ENCODE data around the gene MUSTN1. TPM values are rescaled to one million over a fixed set of nuclear protein-coding genes. Genes with fewer than 3 reads are reported as not detected.
A peak's percentile ranks its signal among the peaks of the same experiment; 100 is the strongest.

MUSTN1 gene
- total and polyA plus RNA-seq, 2 experiments from 2014 or later: 1.2 to 1.4 TPM

DNA sequence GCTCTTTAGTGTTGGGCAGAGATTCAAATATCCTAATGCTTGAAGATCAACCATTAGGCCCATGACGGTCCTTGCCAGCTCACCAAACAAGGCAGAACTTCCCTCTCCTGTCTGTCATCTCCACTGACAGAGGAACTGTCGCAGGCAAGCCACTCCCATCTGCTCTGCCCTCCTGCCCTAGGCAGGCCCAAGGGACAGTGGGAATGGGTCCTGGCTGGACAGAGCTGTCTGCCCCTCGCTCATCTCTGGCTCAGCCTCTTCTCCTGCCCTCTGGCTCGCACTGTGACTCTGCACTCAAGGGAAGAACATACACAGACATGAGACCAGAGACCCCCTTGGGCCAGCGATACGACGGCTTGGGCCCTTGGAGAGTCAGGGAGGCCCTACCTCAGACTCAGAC, 7.6 kb upstream of the MUSTN1 start:
- Mint-ChIP-seq H3K27me3 (ENCODE audit: insufficient read depth, low read depth, poor library complexity) (peaks cover 9% of the 10 kb centered on the region), H3K36me3 (ENCODE audit: low read depth) (peaks cover 19% of the 10 kb centered on the region), H3K9me3 (no peaks in the 10 kb centered on the region), H3K27ac (no peak overlapping the region), H3K4me3 (no peak overlapping the region), H3K4me1 (peaks cover 9% of the 10 kb centered on the region)
- Histone ChIP-seq H3K4me3 (no peak overlapping the region), H3K36me3 (ENCODE audit: insufficient read depth) (0 out of 2 replicates have a peak, but pooled peaks cover 2% of the 10 kb centered on the region), H3K27ac (ENCODE audit: low read depth) (no peak overlapping the region), H3K4me1 (ENCODE audit: insufficient read depth) (no peaks in the 10 kb centered on the region), H4K20me1 (replicated peaks; ENCODE audit: insufficient read depth) (peaks cover 2% of the 10 kb centered on the region; the same call in 1 of the 2 replicates), H3K27me3 (ENCODE audit: insufficient read depth) (no peaks in the 10 kb centered on the region), H3K79me2 (replicated peaks; ENCODE audit: insufficient read depth) (no peaks in the 10 kb centered on the region), H3K4me2 (no peak overlapping the region), H2AFZ (no peak overlapping the region), H3F3A (replicated peaks; ENCODE audit: low read depth) (no peaks in the 10 kb centered on the region), H3K9me2 (ENCODE audit: insufficient read depth) (no peaks in the 10 kb centered on the region)
- DNase-seq (ENCODE audit: low spot score) (no peak), ATAC-seq (no peak)
- TF ChIP-seq, protein P1, sequence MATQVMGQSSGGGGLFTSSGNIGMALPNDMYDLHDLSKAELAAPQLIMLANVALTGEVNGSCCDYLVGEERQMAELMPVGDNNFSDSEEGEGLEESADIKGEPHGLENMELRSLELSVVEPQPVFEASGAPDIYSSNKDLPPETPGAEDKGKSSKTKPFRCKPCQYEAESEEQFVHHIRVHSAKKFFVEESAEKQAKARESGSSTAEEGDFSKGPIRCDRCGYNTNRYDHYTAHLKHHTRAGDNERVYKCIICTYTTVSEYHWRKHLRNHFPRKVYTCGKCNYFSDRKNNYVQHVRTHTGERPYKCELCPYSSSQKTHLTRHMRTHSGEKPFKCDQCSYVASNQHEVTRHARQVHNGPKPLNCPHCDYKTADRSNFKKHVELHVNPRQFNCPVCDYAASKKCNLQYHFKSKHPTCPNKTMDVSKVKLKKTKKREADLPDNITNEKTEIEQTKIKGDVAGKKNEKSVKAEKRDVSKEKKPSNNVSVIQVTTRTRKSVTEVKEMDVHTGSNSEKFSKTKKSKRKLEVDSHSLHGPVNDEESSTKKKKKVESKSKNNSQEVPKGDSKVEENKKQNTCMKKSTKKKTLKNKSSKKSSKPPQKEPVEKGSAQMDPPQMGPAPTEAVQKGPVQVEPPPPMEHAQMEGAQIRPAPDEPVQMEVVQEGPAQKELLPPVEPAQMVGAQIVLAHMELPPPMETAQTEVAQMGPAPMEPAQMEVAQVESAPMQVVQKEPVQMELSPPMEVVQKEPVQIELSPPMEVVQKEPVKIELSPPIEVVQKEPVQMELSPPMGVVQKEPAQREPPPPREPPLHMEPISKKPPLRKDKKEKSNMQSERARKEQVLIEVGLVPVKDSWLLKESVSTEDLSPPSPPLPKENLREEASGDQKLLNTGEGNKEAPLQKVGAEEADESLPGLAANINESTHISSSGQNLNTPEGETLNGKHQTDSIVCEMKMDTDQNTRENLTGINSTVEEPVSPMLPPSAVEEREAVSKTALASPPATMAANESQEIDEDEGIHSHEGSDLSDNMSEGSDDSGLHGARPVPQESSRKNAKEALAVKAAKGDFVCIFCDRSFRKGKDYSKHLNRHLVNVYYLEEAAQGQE (IDR thresholded peaks at IDR 0.05; ENCODE audit: unreplicated experiment): no peak
- TF ChIP-seq POLR2AphosphoS5 (IDR thresholded peaks at IDR 0.05; ENCODE audit: low read depth) (no peak), JUNB (IDR thresholded peaks at IDR 0.05; ENCODE audit: unreplicated experiment) (no peak), CREB1 (CRISPR knock-in tag; IDR thresholded peaks at IDR 0.05; ENCODE audit: low read depth) (no peak), EZH2phosphoT487 (IDR thresholded peaks at IDR 0.05; ENCODE audit: unreplicated experiment) (no peak)

DNA sequence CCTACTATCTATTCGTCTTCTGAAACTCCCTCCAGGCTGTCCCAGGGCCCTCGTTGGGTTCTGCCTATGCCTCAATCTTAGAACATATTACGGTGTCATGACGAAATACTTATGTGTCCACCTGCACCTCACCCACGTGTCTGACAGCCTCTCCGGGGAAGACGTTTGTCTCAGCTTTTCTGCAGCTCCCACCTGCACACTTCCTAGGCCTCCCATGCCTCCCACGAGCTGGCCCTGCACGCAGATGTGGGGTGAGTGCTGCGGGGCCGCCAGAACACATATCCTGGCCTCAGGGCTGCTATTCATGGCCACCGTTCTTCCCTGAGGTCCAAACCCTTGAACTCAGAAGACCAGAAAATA, 7.1 kb upstream of the MUSTN1 start:
- no peak for DNase-seq (ENCODE audit: low spot score)
- no peak overlapping the region for H3K4me2 ChIP-seq
- Mint-ChIP-seq H3K9me3 (no peaks in the 10 kb centered on the region), H3K36me3 (ENCODE audit: low read depth) (peaks cover 15% of the 10 kb centered on the region; the same call in 2 of the 3 replicates), H3K27me3 (ENCODE audit: insufficient read depth, low read depth, poor library complexity) (peaks cover 9% of the 10 kb centered on the region), H3K4me1 (peaks cover 5% of the 10 kb centered on the region), H3K4me3 (no peak overlapping the region), H3K27ac (peak overlapping the region; percentile 24; the same call in 1 of the 2 replicates)
- H4K20me1 ChIP-seq (replicated peaks; ENCODE audit: insufficient read depth): peaks cover 2% of the 10 kb centered on the region; the same call in 1 of the 2 replicates
- no peaks in the 10 kb centered on the region for H3K79me2 ChIP-seq (replicated peaks; ENCODE audit: insufficient read depth)
- no peaks in the 10 kb centered on the region for H3K36me3 ChIP-seq (ENCODE audit: insufficient read depth)
- H3K4me1 ChIP-seq (ENCODE audit: insufficient read depth): no peaks in the 10 kb centered on the region
- no peak overlapping the region for H2AFZ ChIP-seq
- H3K27ac ChIP-seq (ENCODE audit: low read depth): no peak overlapping the region
- H3K27me3 ChIP-seq (ENCODE audit: insufficient read depth): no peaks in the 10 kb centered on the region
- H3K9me2 ChIP-seq (ENCODE audit: insufficient read depth): no peaks in the 10 kb centered on the region
- ATAC-seq: no peak
- no peak overlapping the region for H3K4me3 ChIP-seq
- no peaks in the 10 kb centered on the region for H3F3A ChIP-seq (replicated peaks; ENCODE audit: low read depth)
- TF ChIP-seq ZNF331 (CRISPR knock-in tag; IDR thresholded peaks at IDR 0.05; ENCODE audit: low read depth) (no peak), ZNF114 (CRISPR knock-in tag; IDR thresholded peaks at IDR 0.05) (no peak), STAT1 (IDR thresholded peaks at IDR 0.05; ENCODE audit: unreplicated experiment) (no peak), CREB1 (CRISPR knock-in tag; IDR thresholded peaks at IDR 0.05; ENCODE audit: low read depth) (no peak), POLR2AphosphoS5 (IDR thresholded peaks at IDR 0.05; ENCODE audit: low read depth) (no peak), EZH2phosphoT487 (IDR thresholded peaks at IDR 0.05; ENCODE audit: unreplicated experiment) (no peak), JUNB (IDR thresholded peaks at IDR 0.05; ENCODE audit: unreplicated experiment) (no peak), EZH2 (IDR thresholded peaks at IDR 0.05; ENCODE audit: low read depth, unreplicated experiment) (no peak), NANOG (IDR thresholded peaks at IDR 0.05; ENCODE audit: borderline replicate concordance) (no peak)
- TF ChIP-seq, protein P2, sequence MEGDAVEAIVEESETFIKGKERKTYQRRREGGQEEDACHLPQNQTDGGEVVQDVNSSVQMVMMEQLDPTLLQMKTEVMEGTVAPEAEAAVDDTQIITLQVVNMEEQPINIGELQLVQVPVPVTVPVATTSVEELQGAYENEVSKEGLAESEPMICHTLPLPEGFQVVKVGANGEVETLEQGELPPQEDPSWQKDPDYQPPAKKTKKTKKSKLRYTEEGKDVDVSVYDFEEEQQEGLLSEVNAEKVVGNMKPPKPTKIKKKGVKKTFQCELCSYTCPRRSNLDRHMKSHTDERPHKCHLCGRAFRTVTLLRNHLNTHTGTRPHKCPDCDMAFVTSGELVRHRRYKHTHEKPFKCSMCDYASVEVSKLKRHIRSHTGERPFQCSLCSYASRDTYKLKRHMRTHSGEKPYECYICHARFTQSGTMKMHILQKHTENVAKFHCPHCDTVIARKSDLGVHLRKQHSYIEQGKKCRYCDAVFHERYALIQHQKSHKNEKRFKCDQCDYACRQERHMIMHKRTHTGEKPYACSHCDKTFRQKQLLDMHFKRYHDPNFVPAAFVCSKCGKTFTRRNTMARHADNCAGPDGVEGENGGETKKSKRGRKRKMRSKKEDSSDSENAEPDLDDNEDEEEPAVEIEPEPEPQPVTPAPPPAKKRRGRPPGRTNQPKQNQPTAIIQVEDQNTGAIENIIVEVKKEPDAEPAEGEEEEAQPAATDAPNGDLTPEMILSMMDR (conservative IDR thresholded peaks at IDR 0.05; ENCODE audit: low read depth in 2 of 2): no peak
- TF ChIP-seq, protein P3, sequence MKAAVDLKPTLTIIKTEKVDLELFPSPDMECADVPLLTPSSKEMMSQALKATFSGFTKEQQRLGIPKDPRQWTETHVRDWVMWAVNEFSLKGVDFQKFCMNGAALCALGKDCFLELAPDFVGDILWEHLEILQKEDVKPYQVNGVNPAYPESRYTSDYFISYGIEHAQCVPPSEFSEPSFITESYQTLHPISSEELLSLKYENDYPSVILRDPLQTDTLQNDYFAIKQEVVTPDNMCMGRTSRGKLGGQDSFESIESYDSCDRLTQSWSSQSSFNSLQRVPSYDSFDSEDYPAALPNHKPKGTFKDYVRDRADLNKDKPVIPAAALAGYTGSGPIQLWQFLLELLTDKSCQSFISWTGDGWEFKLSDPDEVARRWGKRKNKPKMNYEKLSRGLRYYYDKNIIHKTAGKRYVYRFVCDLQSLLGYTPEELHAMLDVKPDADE (IDR thresholded peaks at IDR 0.05): no peak

Measured in GM23338 (cell line).